Liver (tissue), 3 donors: Measurements from ENCODE around the gene NDUFAF2.

Source experiments
- ATF3 ChIP-seq: IDR thresholded peaks from 2 replicates; pipeline ENCODE4 v1.6.1; 2016; ENCODE audit warnings: antibody characterized with exemption
- CTCF ChIP-seq: fragments of 150-350 bp; IDR thresholded peaks from 2 replicates; pipeline ENCODE4 v1.5.1; 2017; ENCODE audit warnings: improper control_type of control experiment, low read depth, low read length; ENCODE audit not compliant: missing input control
- EGR1 ChIP-seq, 2 donors: IDR thresholded peaks; 2 replicates each; pipeline ENCODE4 v1.6.1; 2016 to 2018; ENCODE audit warnings: antibody characterized with exemption in 2 of 2, low read depth in 2 of 2
- GABPA ChIP-seq, 2 donors: IDR thresholded peaks in 1 of 2; conservative IDR thresholded peaks in 1 of 2; 2 replicates each; pipeline ENCODE4 v1.6.1; 2016; ENCODE audit warnings: antibody characterized with exemption in 2 of 2, mild to moderate bottlenecking in 1 of 2, moderate library complexity in 1 of 2
- RAD21 ChIP-seq, 2 donors: IDR thresholded peaks; 2 replicates each; pipeline ENCODE4 v1.6.1; 2016; ENCODE audit warnings: antibody characterized with exemption in 2 of 2, mild to moderate bottlenecking in 2 of 2
- TAF1 ChIP-seq: conservative IDR thresholded peaks from 2 replicates; pipeline ENCODE4 v1.6.1; 2016; ENCODE audit warnings: antibody characterized with exemption, mild to moderate bottlenecking
- donor health status: healthy.
- donor health status: healthy.

GRCh38 chr5:61089351-61089750, 144.3 kb downstream of the NDUFAF2 start:
- TF ChIP-seq EGR1 (IDR thresholded peaks at IDR 0.05; ENCODE audit: low read depth in 2 of 2) (no peak), CTCF (no peak), GABPA (IDR thresholded peaks at IDR 0.05 in 1 of 2, conservative IDR thresholded peaks at IDR 0.05 in 1 of 2) (no peak), TAF1 (no peak), ATF3 (no peak), RAD21 (IDR thresholded peaks at IDR 0.05) (no peak)
